GM23248 (cell line): ENCODE data around the gene PTPRN2. TPM values are rescaled to one million over a fixed set of nuclear protein-coding genes. Genes with fewer than 3 reads are reported as not detected.

Experiments
- DNase-seq: peaks from one replicate; pipeline ENCODE4 v3.0.0-alpha.2; 2015
- H2AFZ ChIP-seq: fragments of 200-600 bp; sonication (generic); 2 replicates; pipeline ENCODE4 v1.6.1; 2016; ENCODE audit warnings: antibody characterized with exemption
- H3F3A ChIP-seq: fragments of 200-600 bp; sonication (generic); 2 replicates; pipeline ENCODE4 v1.6.1; 2016; ENCODE audit warnings: mild to moderate bottlenecking, antibody characterized with exemption, mixed run types; ENCODE audit not compliant: insufficient read depth
- H3K27ac ChIP-seq: fragments of 200-600 bp; sonication (generic); 2 replicates; pipeline ENCODE4 v1.5.1; 2016; ENCODE audit warnings: mild to moderate bottlenecking
- H3K27me3 ChIP-seq: fragments of 200-600 bp; sonication (generic); replicated peaks from 2 replicates; pipeline ENCODE4 v1.6.1; 2016; ENCODE audit warnings: mild to moderate bottlenecking; ENCODE audit not compliant: insufficient read depth
- H3K36me3 ChIP-seq: fragments of 200-600 bp; sonication (generic); 2 replicates; pipeline ENCODE4 v1.6.1; 2016; ENCODE audit warnings: low read depth, mild to moderate bottlenecking
- H3K4me1 ChIP-seq: fragments of 200-600 bp; sonication (generic); 2 replicates; pipeline ENCODE4 v1.6.1; 2016; ENCODE audit warnings: mild to moderate bottlenecking; ENCODE audit not compliant: insufficient read depth
- H3K4me2 ChIP-seq: fragments of 200-600 bp; sonication (generic); one replicate; pipeline ENCODE4 v1.6.1; 2016; ENCODE audit warnings: mild to moderate bottlenecking; ENCODE audit not compliant: unreplicated experiment
- H3K4me3 ChIP-seq: fragments of 200-600 bp; sonication (generic); 2 replicates; pipeline ENCODE4 v1.5.1; 2016; ENCODE audit warnings: mild to moderate bottlenecking
- H3K79me2 ChIP-seq: fragments of 200-600 bp; sonication (generic); 2 replicates; pipeline ENCODE4 v1.6.1; 2016; ENCODE audit warnings: mild to moderate bottlenecking; ENCODE audit not compliant: insufficient read depth
- H3K9ac ChIP-seq: fragments of 200-600 bp; sonication (generic); 2 replicates; pipeline ENCODE4 v1.6.1; 2016; ENCODE audit warnings: mild to moderate bottlenecking
- H3K9me2 ChIP-seq: fragments of 200-600 bp; sonication (generic); 2 replicates; pipeline ENCODE4 v1.6.1; 2016; ENCODE audit warnings: mixed run types, mild to moderate bottlenecking, moderate library complexity; ENCODE audit not compliant: insufficient read depth
- H3K9me3 ChIP-seq: fragments of 200-600 bp; sonication (generic); one replicate; pipeline ENCODE4 v1.6.1; 2017; ENCODE audit warnings: low read depth
- H4K20me1 ChIP-seq: fragments of 200-600 bp; sonication (generic); 2 replicates; pipeline ENCODE4 v1.6.0; 2016; ENCODE audit not compliant: insufficient read depth
- EZH2 ChIP-seq: fragments of 200-600 bp; sonication (generic); IDR thresholded peaks from 2 replicates; pipeline ENCODE4 v1.6.1; 2018; ENCODE audit warnings: antibody characterized with exemption, mild to moderate bottlenecking; ENCODE audit not compliant: insufficient read depth, poor library complexity, severe bottlenecking
- EZH2phosphoT487 ChIP-seq: fragments of 200-600 bp; sonication (generic); IDR thresholded peaks from 2 replicates; pipeline ENCODE4 v1.6.1; 2018; ENCODE audit warnings: antibody characterized with exemption, moderate library complexity, mild to moderate bottlenecking, low read depth; ENCODE audit not compliant: insufficient read depth
- WGBS, 2 experiments: methylation state at CpG; one replicate each; pipeline ENCODE4 v1.1.6; 2015 to 2017; ENCODE audit warnings: low lambda C conversion rate in 2 of 2, low coverage in 1 of 2; ENCODE audit errors: missing lambda C conversion rate in 2 of 2; 5-methylcytosine and 5-hydroxymethylcytosine counted together
- in situ Hi-C: fragments of 300-500 bp; cut with MboI; formaldehyde crosslinking; loops from 2 replicates; pipeline ENCODE4 v1.15.0; 2020
- polyA plus RNA-seq: library from polyadenylated mRNA; unstranded; fragments of >200 nt; fragmentation: Nextera tagmentation; extraction: Ambion mirVana; gene quantifications from 2 replicates; pipeline ENCODE4 v1.2.1, GENCODE V29; 2016
- total RNA-seq: library from RNA; depleted of rRNA; stranded (reverse); fragments of >200 nt; shearing (Covaris generic); gene quantifications from 2 replicates; pipeline ENCODE4 v1.2.3, GENCODE V29; 2014

PTPRN2 gene
- total and polyA plus RNA-seq, 2 experiments from 2014 or later = 0.13 TPM; not detected in 1

DNA sequence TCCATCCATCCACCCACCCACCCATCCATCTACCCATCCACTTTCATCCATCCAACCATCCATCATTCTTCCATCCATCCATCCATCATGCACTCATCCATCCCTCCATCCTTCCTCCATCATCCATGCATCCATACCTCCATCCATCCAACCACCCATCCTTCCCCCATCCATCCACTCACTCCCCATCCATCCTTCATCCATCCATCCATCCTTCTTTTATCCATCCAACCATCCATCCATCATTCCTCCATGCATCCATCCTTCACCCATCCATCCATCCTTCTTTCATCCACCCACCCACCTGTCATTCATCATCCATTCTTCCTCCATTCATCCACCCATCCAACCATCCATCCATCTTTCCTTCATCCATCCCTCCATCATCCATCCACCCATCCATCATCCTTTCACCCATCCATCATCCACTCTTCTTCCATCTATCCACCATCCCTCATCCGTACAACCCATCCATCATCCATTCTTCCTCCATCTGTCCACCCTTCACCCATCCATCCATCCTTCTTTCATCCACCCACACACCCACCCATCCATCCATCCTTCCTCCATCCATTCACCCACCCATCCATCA is 822.6 kb downstream of the PTPRN2 start:
- H3K9me2 ChIP-seq = no peaks in the 10 kb centered on the region
- no peak overlapping the region for H3K27ac ChIP-seq
- H3K79me2 ChIP-seq = no peaks in the 10 kb centered on the region
- no peak overlapping the region for H3K4me2 ChIP-seq
- H3K9ac ChIP-seq = no peak overlapping the region
- TF ChIP-seq EZH2phosphoT487 (no peak), EZH2 (no peak)
- H3K27me3 ChIP-seq = no peaks in the 10 kb centered on the region
- 49 to 63% methylated on average over 1 of the region's 1 CpG for WGBS, 2 experiments
- no peak for DNase-seq
- no peak overlapping the region for H2AFZ ChIP-seq
- in situ Hi-C loops = no loop called here
- no peaks in the 10 kb centered on the region for H3F3A ChIP-seq
- no peaks in the 10 kb centered on the region for H3K4me1 ChIP-seq
- H3K36me3 ChIP-seq = no peaks in the 10 kb centered on the region
- no peaks in the 10 kb centered on the region for H3K9me3 ChIP-seq
- H3K4me3 ChIP-seq = no peak overlapping the region
- H4K20me1 ChIP-seq = no peaks in the 10 kb centered on the region

DNA sequence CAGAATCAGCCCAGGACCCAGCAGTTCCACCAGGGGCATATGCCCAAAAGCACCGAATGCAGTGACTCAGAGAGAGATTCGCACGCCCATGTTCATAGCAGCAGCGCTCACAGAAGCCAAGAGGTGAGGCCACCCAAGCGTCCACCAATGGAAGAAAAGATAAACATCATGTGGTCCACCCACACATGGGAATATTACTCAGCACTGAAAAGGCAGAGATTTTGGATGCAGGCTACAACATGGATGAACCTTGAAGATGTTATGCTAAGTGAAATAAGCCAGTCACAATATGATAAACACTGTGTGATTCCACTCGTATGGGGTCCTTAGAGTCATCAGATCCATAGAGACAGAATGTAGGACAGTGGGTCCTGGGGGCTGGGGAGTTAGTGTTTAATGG is 823.4 kb downstream of the PTPRN2 start:
- Histone ChIP-seq H3K9me2 (no peaks in the 10 kb centered on the region), H3F3A (no peaks in the 10 kb centered on the region), H3K27me3 (no peaks in the 10 kb centered on the region), H3K9ac (no peak overlapping the region), H3K36me3 (no peaks in the 10 kb centered on the region), H3K27ac (no peak overlapping the region), H2AFZ (no peak overlapping the region), H3K4me3 (no peak overlapping the region), H3K79me2 (no peaks in the 10 kb centered on the region), H3K4me1 (no peaks in the 10 kb centered on the region), H3K4me2 (no peak overlapping the region), H4K20me1 (no peaks in the 10 kb centered on the region), H3K9me3 (no peaks in the 10 kb centered on the region)
- in situ Hi-C loops = no loop called here
- DNase-seq = no peak
- TF ChIP-seq EZH2phosphoT487 (no peak), EZH2 (no peak)
- 53 to 60% methylated on average over 6 of the region's 6 CpGs for WGBS, 2 experiments

DNA sequence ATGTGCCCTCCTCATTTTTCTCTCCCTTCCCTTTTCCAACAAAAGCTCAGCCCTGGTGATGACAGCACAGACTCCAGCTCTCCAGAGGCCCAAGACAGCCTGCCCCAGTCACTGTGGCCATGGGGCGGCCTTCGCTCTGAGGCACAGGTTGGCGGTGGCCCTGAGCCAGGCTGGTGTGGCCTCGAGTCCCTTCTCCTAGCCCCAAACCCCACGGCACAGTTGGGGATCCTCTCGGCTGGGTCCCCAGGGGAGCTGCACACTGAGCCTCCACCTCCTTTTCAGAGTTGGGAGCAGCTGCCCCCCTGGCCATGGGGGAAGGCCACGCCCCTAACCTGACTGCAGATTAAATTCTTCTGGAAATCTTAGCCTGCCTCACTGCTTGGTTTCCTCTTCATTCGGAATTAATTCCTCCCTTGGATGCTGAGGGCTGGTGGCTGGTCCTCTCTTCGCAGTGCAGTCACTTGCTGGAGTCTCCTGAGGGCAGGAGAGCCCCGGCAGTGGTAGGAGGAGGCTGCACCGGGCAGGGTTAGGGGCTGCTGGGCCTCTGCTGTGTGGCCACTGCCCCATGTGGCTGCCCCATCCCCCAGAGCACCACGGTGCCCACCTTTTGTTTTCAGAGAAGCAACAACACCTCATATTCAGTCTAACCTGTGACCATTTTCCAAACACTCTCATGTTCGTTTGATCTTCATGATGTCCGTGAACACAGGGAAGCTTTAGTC is 824.2 kb downstream of the PTPRN2 start:
- Histone ChIP-seq H3K9ac (no peak overlapping the region), H3K9me2 (no peaks in the 10 kb centered on the region), H3K27ac (no peak overlapping the region), H3K27me3 (no peaks in the 10 kb centered on the region), H3K4me2 (no peak overlapping the region), H3K4me3 (no peak overlapping the region), H3K9me3 (no peaks in the 10 kb centered on the region), H3K4me1 (no peaks in the 10 kb centered on the region), H3F3A (no peaks in the 10 kb centered on the region), H3K36me3 (no peaks in the 10 kb centered on the region), H2AFZ (no peak overlapping the region), H3K79me2 (no peaks in the 10 kb centered on the region), H4K20me1 (no peaks in the 10 kb centered on the region)
- TF ChIP-seq EZH2phosphoT487 (no peak), EZH2 (no peak)
- DNase-seq = no peak
- in situ Hi-C loops = no loop called here
- 37 to 41% methylated on average over 14 of the region's 14 CpGs for WGBS, 2 experiments

DNA sequence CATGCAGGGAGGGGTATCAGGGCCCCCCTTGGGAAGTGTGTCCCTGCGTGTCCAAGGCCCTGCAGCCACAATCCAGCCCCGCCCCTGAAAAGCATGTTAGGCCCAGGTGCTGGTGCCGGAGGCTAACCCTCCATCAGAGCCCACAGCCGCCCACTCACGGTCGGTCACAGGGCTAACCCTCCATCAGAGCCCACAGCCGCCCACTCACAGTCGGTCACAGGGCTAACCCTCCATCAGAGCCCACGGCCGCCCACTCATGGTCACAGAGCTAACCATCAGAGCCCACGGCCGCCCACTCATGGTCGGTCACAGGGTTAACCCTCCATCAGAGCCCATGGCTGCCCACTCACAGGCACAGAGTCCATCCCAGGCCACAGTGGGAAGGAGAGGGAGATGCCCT is 824.8 kb downstream of the PTPRN2 start:
- DNase-seq = no peak
- Histone ChIP-seq H3K9me2 (no peaks in the 10 kb centered on the region), H3K4me1 (no peaks in the 10 kb centered on the region), H3K9me3 (no peaks in the 10 kb centered on the region), H3K9ac (no peak overlapping the region), H4K20me1 (no peaks in the 10 kb centered on the region), H3F3A (no peaks in the 10 kb centered on the region), H3K27ac (no peak overlapping the region), H3K36me3 (no peaks in the 10 kb centered on the region), H3K27me3 (no peaks in the 10 kb centered on the region), H3K79me2 (no peaks in the 10 kb centered on the region), H2AFZ (no peak overlapping the region), H3K4me2 (no peak overlapping the region), H3K4me3 (no peak overlapping the region)
- 59% methylated on average over 6 to 13 of the region's 13 CpGs for WGBS, 2 experiments
- no peak for TF ChIP-seq EZH2
- no peak for TF ChIP-seq EZH2phosphoT487
- in situ Hi-C loops = no loop called here
